Colonic mucosa (tissue), 4 donors: ENCODE data around the gene HLA-DRA. TPM values are rescaled to one million over a fixed set of nuclear protein-coding genes. Genes with fewer than 3 reads are reported as not detected.
A peak's percentile ranks its signal among the peaks of the same experiment; 100 is the strongest.

Experiments used
- DNase-seq: peaks from one replicate; pipeline ENCODE4 v3.0.0-alpha.2; 2020
- H3K27ac ChIP-seq: fragments of 200-600 bp; one replicate; pipeline ENCODE4 v1.8.0; 2021
- H3K27me3 ChIP-seq: fragments of 200-600 bp; one replicate; pipeline ENCODE4 v1.8.0; 2021
- H3K36me3 ChIP-seq: fragments of 200-600 bp; one replicate; pipeline ENCODE4 v1.8.0; 2021
- H3K4me1 ChIP-seq: fragments of 200-600 bp; one replicate; pipeline ENCODE4 v1.8.0; 2021; ENCODE audit warnings: mild to moderate bottlenecking
- H3K4me3 ChIP-seq: fragments of 200-600 bp; one replicate; pipeline ENCODE4 v1.8.0; 2021
- H3K9ac ChIP-seq, 2 donors: one replicate each; pipeline ENCODE4 v1.7.0; 2013; ENCODE audit warnings: control low read depth in 2 of 2, low read depth in 2 of 2, low read length in 2 of 2
- H3K9me3 ChIP-seq: fragments of 200-600 bp; one replicate; pipeline ENCODE4 v1.8.0; 2021
- intact Hi-C: fragments of 100-400 bp; cut with DNase I; formaldehyde crosslinking; loops from one replicate; pipeline ENCODE4 v1.14.1; 2022
- total RNA-seq, 2 donors: library from RNA; stranded (reverse); fragmentation: NEBNext Ultra II Directional in 1 of 2; extraction: Animal tissue kit (Norgen Biotek cat#: 25700) in 1 of 2; gene quantifications; one replicate each; pipeline ENCODE4 v1.2.1, GENCODE V29; 2021
- TF ChIP-seq, protein P1 (sequence below): fragments of 200-600 bp; IDR thresholded peaks from one replicate; pipeline ENCODE4 v1.8.0; 2022; ENCODE audit warnings: antibody characterized with exemption, mild to moderate bottlenecking
- donor health status: healthy.
- donor health status: DM: no; HTN: no; CAD: no.
- donor health status: DM: no; HTN: no; CAD: no.

The HLA-DRA gene
- total RNA-seq, 2 donors from 2014 or later, result 44.3 to 185 TPM

- no peak for DNase-seq
- Histone ChIP-seq H3K36me3 (no peaks in the 10 kb centered on the region), H3K9me3 (no peaks in the 10 kb centered on the region), H3K27me3 (peaks cover 12% of the 10 kb centered on the region), H3K4me1 (peaks cover 5% of the 10 kb centered on the region), H3K4me3 (no peak overlapping the region), H3K9ac (no peak overlapping the region), H3K27ac (no peak overlapping the region)
- TF ChIP-seq, protein P1, sequence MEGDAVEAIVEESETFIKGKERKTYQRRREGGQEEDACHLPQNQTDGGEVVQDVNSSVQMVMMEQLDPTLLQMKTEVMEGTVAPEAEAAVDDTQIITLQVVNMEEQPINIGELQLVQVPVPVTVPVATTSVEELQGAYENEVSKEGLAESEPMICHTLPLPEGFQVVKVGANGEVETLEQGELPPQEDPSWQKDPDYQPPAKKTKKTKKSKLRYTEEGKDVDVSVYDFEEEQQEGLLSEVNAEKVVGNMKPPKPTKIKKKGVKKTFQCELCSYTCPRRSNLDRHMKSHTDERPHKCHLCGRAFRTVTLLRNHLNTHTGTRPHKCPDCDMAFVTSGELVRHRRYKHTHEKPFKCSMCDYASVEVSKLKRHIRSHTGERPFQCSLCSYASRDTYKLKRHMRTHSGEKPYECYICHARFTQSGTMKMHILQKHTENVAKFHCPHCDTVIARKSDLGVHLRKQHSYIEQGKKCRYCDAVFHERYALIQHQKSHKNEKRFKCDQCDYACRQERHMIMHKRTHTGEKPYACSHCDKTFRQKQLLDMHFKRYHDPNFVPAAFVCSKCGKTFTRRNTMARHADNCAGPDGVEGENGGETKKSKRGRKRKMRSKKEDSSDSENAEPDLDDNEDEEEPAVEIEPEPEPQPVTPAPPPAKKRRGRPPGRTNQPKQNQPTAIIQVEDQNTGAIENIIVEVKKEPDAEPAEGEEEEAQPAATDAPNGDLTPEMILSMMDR, result no peak
- intact Hi-C loops, result loop anchor here (10.0 kb wide), 1 partner anchor 454 kb away; no protein-coding TSS in a partner anchor
These were observed 28.8 kb upstream of the HLA-DRA start for GRCh38 chr6:32410906-32411305.

DNA sequence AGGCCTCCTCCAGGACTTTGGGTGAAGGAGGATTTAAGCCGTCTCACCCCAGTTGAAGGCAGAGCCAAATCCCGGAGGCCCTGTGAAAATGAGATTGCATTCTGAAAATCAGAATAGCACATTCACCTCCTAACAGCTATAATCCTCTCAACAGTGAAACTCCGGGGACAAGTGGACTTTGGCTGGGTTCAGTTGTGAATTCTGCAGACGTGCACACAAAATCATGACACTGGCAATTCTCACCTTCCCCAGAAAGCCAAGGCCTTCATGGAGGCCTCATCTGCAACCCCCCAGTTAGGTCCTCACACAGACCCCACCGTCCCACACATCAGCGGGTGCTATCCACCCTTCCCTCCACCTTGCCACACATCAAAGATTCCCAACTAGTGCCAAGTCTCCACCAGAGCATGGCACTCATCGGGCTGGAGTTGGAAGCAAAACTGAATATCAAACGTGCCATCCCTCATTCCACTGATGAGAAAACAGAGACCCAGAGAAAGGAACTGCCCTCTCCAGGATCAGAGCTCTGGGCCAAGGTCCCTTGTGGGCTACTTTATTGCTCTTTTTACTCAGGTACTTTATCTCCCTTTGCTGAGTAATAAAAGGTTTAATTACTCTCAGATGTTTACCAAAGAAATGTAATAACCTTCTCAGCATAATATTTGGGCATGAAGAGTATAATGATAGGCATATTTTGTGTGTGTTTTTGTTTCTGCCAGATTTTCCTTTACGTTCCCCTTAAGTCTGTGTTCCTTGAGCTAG, 27.9 kb upstream of the HLA-DRA start:
- intact Hi-C loops, result loop anchor here (10.0 kb wide), 1 partner anchor 453 kb away; no protein-coding TSS in a partner anchor
- no peaks in the 10 kb centered on the region for H3K9me3 ChIP-seq
- H3K9ac ChIP-seq, result no peak overlapping the region
- peaks cover 5% of the 10 kb centered on the region for H3K4me1 ChIP-seq
- no peak overlapping the region for H3K4me3 ChIP-seq
- H3K36me3 ChIP-seq, result no peaks in the 10 kb centered on the region
- peak; percentile 25 for DNase-seq
- H3K27me3 ChIP-seq, result peaks cover 18% of the 10 kb centered on the region
- H3K27ac ChIP-seq, result no peak overlapping the region
- TF ChIP-seq, protein P1, result no peak

DNA sequence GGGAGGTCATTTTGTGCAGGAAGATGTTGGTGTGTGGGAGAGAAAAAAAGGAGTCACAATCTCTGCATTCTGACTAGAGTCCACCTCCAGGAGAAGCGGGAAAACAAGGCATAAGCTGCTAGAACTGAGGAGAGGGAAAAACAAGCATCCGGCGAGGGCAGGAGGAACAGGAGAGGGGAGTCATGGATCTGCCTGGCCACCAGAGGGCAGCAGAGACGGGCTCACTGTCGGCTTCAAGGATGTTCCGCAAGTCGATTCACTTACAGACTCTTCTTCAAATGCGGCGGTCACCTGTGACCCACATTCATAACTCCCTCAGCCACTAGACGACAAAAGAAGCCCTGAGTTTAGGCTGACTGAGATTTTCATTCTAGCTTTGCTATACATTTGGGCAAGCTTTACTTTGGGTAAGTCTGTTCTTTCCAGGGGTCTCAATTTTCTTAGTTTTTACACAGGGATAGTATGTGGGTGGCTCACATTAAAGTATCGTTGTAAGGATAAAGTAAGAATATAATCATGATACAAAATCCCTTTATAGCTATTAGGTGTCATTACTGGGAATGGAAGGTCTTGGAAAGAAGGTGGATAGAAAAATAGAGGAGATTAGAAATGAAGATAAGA, 26.1 kb upstream of the HLA-DRA start:
- peak; percentile 82 for DNase-seq
- Histone ChIP-seq H3K9ac (no peak overlapping the region), H3K4me1 (peaks cover 5% of the 10 kb centered on the region), H3K27ac (no peak overlapping the region), H3K27me3 (peaks cover 18% of the 10 kb centered on the region), H3K36me3 (no peaks in the 10 kb centered on the region), H3K9me3 (no peaks in the 10 kb centered on the region), H3K4me3 (no peak overlapping the region)
- TF ChIP-seq, protein P1, result peak; percentile 93
- intact Hi-C loops, result loop anchor here (2.0 to 10.0 kb wide), 2 partner anchors 373 to 451 kb away; no protein-coding TSS in a partner anchor

- Histone ChIP-seq H3K4me1 (peaks cover 5% of the 10 kb centered on the region), H3K9ac (no peak overlapping the region), H3K36me3 (no peaks in the 10 kb centered on the region), H3K9me3 (no peaks in the 10 kb centered on the region), H3K4me3 (no peak overlapping the region), H3K27me3 (peaks cover 11% of the 10 kb centered on the region), H3K27ac (no peak overlapping the region)
- peak; percentile 82 for DNase-seq
- TF ChIP-seq, protein P1, result peak; percentile 100
- intact Hi-C loops, result loop anchor here (2.0 to 10.0 kb wide), 3 partner anchors 287 to 449 kb away; no protein-coding TSS in a partner anchor
These were observed 24.1 kb upstream of the HLA-DRA start for GRCh38 chr6:32415521-32416019.

DNA sequence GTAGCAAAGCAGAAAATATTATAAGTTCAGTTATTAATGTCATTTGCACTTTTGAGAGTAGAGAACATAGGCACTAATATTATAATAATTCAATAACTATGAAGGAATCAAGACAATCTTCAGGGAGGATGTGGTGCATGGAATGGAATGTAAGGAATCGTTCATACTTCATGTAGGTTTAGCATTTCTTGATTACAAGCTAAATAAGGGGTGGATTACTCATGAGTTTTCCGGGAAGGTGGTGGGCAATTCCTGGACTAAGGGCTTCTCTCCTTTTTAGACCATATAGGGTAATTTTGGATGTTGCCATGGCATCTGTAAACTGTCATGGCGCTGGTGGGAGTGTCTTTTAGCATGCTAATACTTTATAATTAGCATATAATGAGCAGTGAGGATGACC, 23.7 kb upstream of the HLA-DRA start:
- no peaks in the 10 kb centered on the region for H3K9me3 ChIP-seq
- peaks cover 11% of the 10 kb centered on the region for H3K27me3 ChIP-seq
- TF ChIP-seq, protein P1, result no peak
- no peak overlapping the region for H3K9ac ChIP-seq
- peaks cover 5% of the 10 kb centered on the region for H3K4me1 ChIP-seq
- H3K4me3 ChIP-seq, result no peak overlapping the region
- intact Hi-C loops, result loop anchor here (5.0 to 10.0 kb wide), 2 partner anchors 286 to 449 kb away; no protein-coding TSS in a partner anchor
- no peak overlapping the region for H3K27ac ChIP-seq
- H3K36me3 ChIP-seq, result no peaks in the 10 kb centered on the region
- DNase-seq, result no peak
